ENCODE measurements around the gene SDR39U1. TPM values are rescaled to one million over a fixed set of nuclear protein-coding genes. Genes with fewer than 3 reads are reported as not detected.

The SDR39U1 gene
- polyA plus RNA-seq, 1 experiment, result 43.4 TPM

GRCh38 chr14:24425704-24426103 is 16.9 kb downstream of the SDR39U1 start:
- TF ChIP-seq CTCF (IDR thresholded peaks at IDR 0.05; ENCODE audit: insufficient read depth, low read depth, low read length), result no peak
- ChIA-PET POLR2A (no interaction called here), CTCF (interaction anchor here (1.3 to 4.3 kb wide), 4 partner anchors 11 to 183 kb away, joined by 4 to 33 read pairs (median 8); partner anchors contain the start of gene TINF2)
- H3K27me3 ChIP-seq (ENCODE audit: control insufficient read depth, insufficient read depth, low read length), result no peaks in the 10 kb centered on the region
- no peak overlapping the region for H3K4me3 ChIP-seq (ENCODE audit: low read depth, low read length)
- no peak for DNase-seq (ENCODE audit: low read depth)
- peaks cover 1% of the 10 kb centered on the region for H3K36me3 ChIP-seq (ENCODE audit: control insufficient read depth, insufficient read depth, low read length)

GRCh38 chr14:24422694-24423601 is 19.6 kb downstream of the SDR39U1 start:
- H3K27me3 ChIP-seq (ENCODE audit: control insufficient read depth, insufficient read depth, low read length), result peaks cover 2% of the 10 kb centered on the region; the same call in 1 of the 2 replicates
- ChIA-PET POLR2A (no interaction called here), CTCF (interaction anchor here (0.7 to 4.3 kb wide), 6 partner anchors 9 to 180 kb away, joined by 3 to 33 read pairs (median 6); partner anchors contain the start of gene TINF2)
- DNase-seq (ENCODE audit: low read depth), result no peak
- TF ChIP-seq CTCF (IDR thresholded peaks at IDR 0.05; ENCODE audit: insufficient read depth, low read depth, low read length), result no peak
- no peaks in the 10 kb centered on the region for H3K36me3 ChIP-seq (ENCODE audit: control insufficient read depth, insufficient read depth, low read length)
- no peak overlapping the region for H3K4me3 ChIP-seq (ENCODE audit: low read depth, low read length)

- no peak for TF ChIP-seq CTCF (IDR thresholded peaks at IDR 0.05; ENCODE audit: insufficient read depth, low read depth, low read length)
- Histone ChIP-seq H3K36me3 (ENCODE audit: control insufficient read depth, insufficient read depth, low read length) (no peaks in the 10 kb centered on the region), H3K4me3 (ENCODE audit: low read depth, low read length) (no peak overlapping the region), H3K27me3 (ENCODE audit: control insufficient read depth, insufficient read depth, low read length) (peaks cover 2% of the 10 kb centered on the region; the same call in 1 of the 2 replicates)
- CTCF ChIA-PET, result interaction anchor here (1.8 to 2.9 kb wide), 3 partner anchors 10 to 15 kb away, joined by 6 to 15 read pairs (median 6); no protein-coding TSS in a partner anchor
- DNase-seq (ENCODE audit: low read depth), result no peak
- POLR2A ChIA-PET, result no interaction called here
Measured at GRCh38 chr14:24422261-24422660, 20.3 kb downstream of the SDR39U1 start.

- Histone ChIP-seq H3K4me3 (ENCODE audit: low read depth, low read length) (no peak overlapping the region), H3K36me3 (ENCODE audit: control insufficient read depth, insufficient read depth, low read length) (peaks cover 3% of the 10 kb centered on the region; the same call in 1 of the 2 replicates), H3K27me3 (ENCODE audit: control insufficient read depth, insufficient read depth, low read length) (peaks cover 2% of the 10 kb centered on the region; the same call in 1 of the 2 replicates)
- no peak for TF ChIP-seq CTCF (IDR thresholded peaks at IDR 0.05; ENCODE audit: insufficient read depth, low read depth, low read length)
- CTCF ChIA-PET, result interaction anchor here (0.7 to 2.3 kb wide), 10 partner anchors 9 to 91 kb away, joined by 3 to 12 read pairs (median 7); partner anchors contain the start of genes CBLN3 and KHNYN
- POLR2A ChIA-PET, result interaction anchor here (1.3 kb wide), 1 partner anchor 38 kb away, joined by 3 read pairs; no protein-coding TSS in a partner anchor
- DNase-seq (ENCODE audit: low read depth), result no peak
Measured at GRCh38 chr14:24418492-24418873, 24.1 kb downstream of the SDR39U1 start.

Measured in BJ (cell line).